Colonic mucosa (tissue), 4 donors: Measurements from ENCODE around the gene ZIK1. TPM values are rescaled to one million over a fixed set of nuclear protein-coding genes. Genes with fewer than 3 reads are reported as not detected.
A peak's percentile ranks its signal among the peaks of the same experiment; 100 is the strongest.

ENCODE experiments used
- DNase-seq: peaks from one replicate; pipeline ENCODE4 v3.0.0-alpha.2; 2020
- H3K27ac ChIP-seq: fragments of 200-600 bp; one replicate; pipeline ENCODE4 v1.8.0; 2021
- H3K27me3 ChIP-seq: fragments of 200-600 bp; one replicate; pipeline ENCODE4 v1.8.0; 2021
- H3K36me3 ChIP-seq: fragments of 200-600 bp; one replicate; pipeline ENCODE4 v1.8.0; 2021
- H3K4me1 ChIP-seq: fragments of 200-600 bp; one replicate; pipeline ENCODE4 v1.8.0; 2021; ENCODE audit warnings: mild to moderate bottlenecking
- H3K4me3 ChIP-seq: fragments of 200-600 bp; one replicate; pipeline ENCODE4 v1.8.0; 2021
- H3K9ac ChIP-seq, 2 donors: one replicate each; pipeline ENCODE4 v1.7.0; 2013; ENCODE audit warnings: control low read depth in 2 of 2, low read depth in 2 of 2, low read length in 2 of 2
- H3K9me3 ChIP-seq: fragments of 200-600 bp; one replicate; pipeline ENCODE4 v1.8.0; 2021
- intact Hi-C: fragments of 100-400 bp; cut with DNase I; formaldehyde crosslinking; loops from one replicate; pipeline ENCODE4 v1.14.1; 2022
- total RNA-seq, 2 donors: library from RNA; stranded (reverse); fragmentation: NEBNext Ultra II Directional in 1 of 2; extraction: Animal tissue kit (Norgen Biotek cat#: 25700) in 1 of 2; gene quantifications; one replicate each; pipeline ENCODE4 v1.2.1, GENCODE V29; 2021
- TF ChIP-seq, protein P1 (sequence below): fragments of 200-600 bp; IDR thresholded peaks from one replicate; pipeline ENCODE4 v1.8.0; 2022; ENCODE audit warnings: antibody characterized with exemption, mild to moderate bottlenecking
- donor health status: healthy.
- donor health status: DM: no; HTN: no; CAD: no.
- donor health status: DM: no; HTN: no; CAD: no.

Gene ZIK1
- total RNA-seq, 2 donors from 2014 or later = 1.3 to 1.8 TPM

DNA sequence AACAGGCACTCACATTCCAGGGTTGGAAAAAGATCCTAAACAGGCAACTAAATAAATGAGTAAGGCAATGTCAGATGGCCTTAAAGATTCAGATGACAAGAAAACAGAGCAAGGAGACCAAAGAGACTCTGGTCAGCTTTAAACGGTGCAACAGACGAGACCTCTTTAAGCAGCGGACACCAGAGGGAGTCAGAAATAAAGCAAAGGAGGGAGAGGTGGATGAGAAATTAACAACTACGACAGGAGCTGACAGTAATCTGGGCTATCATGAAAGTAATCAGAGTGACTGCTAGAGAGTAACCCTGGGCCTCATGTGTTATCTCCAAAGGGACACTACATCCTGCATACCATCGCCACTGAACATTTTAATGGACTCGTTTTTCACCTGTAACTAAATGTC is 25.4 kb upstream of the ZIK1 start:
- Histone ChIP-seq H3K36me3 (no peaks in the 10 kb centered on the region), H3K4me1 (no peaks in the 10 kb centered on the region), H3K4me3 (peak overlapping the region; percentile 83), H3K9me3 (peaks cover 4% of the 10 kb centered on the region), H3K9ac (peak overlapping the region in 1 of 2 donors; percentile 76), H3K27me3 (no peaks in the 10 kb centered on the region), H3K27ac (no peak overlapping the region)
- no peak for DNase-seq
- TF ChIP-seq, protein P1, sequence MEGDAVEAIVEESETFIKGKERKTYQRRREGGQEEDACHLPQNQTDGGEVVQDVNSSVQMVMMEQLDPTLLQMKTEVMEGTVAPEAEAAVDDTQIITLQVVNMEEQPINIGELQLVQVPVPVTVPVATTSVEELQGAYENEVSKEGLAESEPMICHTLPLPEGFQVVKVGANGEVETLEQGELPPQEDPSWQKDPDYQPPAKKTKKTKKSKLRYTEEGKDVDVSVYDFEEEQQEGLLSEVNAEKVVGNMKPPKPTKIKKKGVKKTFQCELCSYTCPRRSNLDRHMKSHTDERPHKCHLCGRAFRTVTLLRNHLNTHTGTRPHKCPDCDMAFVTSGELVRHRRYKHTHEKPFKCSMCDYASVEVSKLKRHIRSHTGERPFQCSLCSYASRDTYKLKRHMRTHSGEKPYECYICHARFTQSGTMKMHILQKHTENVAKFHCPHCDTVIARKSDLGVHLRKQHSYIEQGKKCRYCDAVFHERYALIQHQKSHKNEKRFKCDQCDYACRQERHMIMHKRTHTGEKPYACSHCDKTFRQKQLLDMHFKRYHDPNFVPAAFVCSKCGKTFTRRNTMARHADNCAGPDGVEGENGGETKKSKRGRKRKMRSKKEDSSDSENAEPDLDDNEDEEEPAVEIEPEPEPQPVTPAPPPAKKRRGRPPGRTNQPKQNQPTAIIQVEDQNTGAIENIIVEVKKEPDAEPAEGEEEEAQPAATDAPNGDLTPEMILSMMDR = no peak
- intact Hi-C loops = no loop called here

DNA sequence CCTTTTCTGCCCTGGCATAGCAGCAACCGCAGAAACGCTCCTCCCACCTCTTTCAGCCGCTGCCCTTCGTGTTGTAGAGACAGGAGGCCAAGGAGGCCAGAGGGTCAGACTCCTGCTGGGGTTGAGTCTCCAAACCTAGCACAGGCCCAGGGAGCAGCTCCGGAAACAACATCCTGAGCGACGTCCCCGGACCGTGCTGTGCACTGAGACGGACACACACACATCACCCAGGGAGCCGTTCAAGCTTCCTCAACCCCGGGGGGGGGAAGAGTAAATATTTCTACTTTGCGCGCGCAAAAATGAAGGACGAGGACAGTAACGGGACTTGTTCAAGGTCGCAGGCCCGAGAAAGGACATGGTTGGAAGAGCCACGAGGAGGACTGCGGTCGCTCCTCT is 24.9 kb upstream of the ZIK1 start:
- Histone ChIP-seq H3K9ac (peak overlapping the region; percentile 66 to 76), H3K27ac (no peak overlapping the region), H3K4me3 (peak overlapping the region; percentile 83), H3K36me3 (no peaks in the 10 kb centered on the region), H3K27me3 (no peaks in the 10 kb centered on the region), H3K4me1 (no peaks in the 10 kb centered on the region), H3K9me3 (peaks cover 4% of the 10 kb centered on the region)
- TF ChIP-seq, protein P1 = no peak
- peak; percentile 23 for DNase-seq
- intact Hi-C loops = no loop called here

DNA sequence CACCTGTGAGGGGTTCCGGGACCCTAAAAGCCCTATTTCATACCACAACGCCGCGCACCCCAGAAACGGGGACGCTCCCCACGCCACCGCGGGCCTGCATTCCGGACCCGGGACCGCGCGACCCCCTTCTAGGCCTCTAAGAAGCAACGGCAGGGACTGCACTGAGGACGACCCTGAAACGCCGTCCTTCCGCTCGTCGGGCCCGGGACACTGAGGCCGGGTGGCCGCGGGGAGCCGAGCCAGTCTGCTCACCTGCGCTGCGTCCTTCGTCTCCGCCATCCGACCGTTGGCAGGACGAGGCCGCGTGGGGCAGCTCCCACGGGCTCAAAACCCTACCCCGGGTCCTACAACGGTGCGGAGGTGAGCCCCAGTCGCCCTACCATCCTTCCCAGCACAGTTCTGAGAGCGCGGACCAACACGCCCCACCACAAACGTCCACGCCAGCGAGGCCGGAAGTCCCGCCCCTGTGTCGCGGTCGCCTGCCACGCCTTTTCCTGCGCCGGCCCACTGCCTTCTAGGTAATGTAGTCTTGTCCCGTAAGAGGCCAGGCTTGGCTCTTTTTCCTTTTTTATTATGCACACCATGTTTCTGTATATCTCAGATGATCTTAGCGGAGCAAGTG is 24.4 kb upstream of the ZIK1 start, which contains the start of gene ZNF550:
Gene ZNF550, minus strand, starts transcription at position 460 of the 622 bp plus-strand sequence. Its CDS starts 181 bp downstream, at position 279.
- TF ChIP-seq, protein P1 = no peak
- Histone ChIP-seq H3K27ac (no peak within 1 kb of the TSS), H3K4me3 (peak within 1 kb of the TSS; percentile 83), H3K9me3 (peaks cover 4% of the 10 kb centered on the region), H3K9ac (peak within 1 kb of the TSS; percentile 66 to 76), H3K4me1 (no peaks in the 10 kb centered on the region), H3K27me3 (no peaks in the 10 kb centered on the region), H3K36me3 (no peaks in the 10 kb centered on the region)
- intact Hi-C loops = no loop called here
- DNase-seq = peak; percentile 92

DNA sequence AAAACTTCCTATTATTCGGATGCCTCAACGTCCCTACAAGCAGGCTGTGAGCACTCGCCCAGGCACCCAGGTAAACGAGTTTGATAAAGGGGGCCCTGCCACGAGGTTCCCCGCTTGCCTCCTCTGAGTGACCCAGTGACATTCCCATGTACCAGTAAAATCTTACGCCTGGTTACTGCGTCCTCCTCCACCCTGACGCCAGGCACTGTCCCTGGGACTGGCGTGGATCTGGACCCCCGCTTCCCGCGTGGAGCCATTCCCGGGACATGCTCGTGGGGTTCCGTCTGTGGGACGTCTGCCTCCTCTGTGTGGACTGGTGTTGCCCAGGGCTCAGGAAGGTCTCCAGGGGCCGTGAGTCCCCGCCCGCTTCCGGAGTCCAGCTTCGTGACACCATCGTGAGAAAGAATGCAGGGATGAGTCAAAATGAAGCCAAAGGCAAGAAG is 23.9 kb upstream of the ZIK1 start:
- H3K4me1 ChIP-seq = no peaks in the 10 kb centered on the region
- H3K27me3 ChIP-seq = no peaks in the 10 kb centered on the region
- intact Hi-C loops = no loop called here
- TF ChIP-seq, protein P1 = no peak
- no peak overlapping the region for H3K27ac ChIP-seq
- H3K9ac ChIP-seq = peak overlapping the region in 1 of 2 donors; percentile 76
- peaks cover 4% of the 10 kb centered on the region for H3K9me3 ChIP-seq
- DNase-seq = no peak
- no peaks in the 10 kb centered on the region for H3K36me3 ChIP-seq
- peak overlapping the region; percentile 83 for H3K4me3 ChIP-seq

DNA sequence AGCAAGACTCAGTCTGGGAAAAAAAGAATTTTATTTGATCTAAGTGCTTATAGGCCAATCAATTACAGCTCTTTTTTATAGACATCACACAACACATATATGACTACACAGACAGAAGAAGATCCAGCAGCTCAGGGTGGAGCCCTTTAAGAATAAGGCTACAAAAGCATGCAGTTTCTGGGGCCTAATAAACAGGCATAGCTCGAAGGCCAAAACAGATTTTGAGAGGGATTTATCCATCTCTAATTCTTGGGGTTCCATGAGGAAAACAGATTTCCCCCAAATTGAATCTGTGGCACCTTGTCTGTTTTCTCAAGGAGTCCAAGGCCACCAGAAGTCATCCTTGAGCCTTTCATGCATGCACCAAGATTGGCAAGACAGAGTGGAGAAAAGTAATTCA is 20.4 kb upstream of the ZIK1 start:
- Histone ChIP-seq H3K36me3 (no peaks in the 10 kb centered on the region), H3K9me3 (peaks cover 3% of the 10 kb centered on the region), H3K4me3 (no peak overlapping the region), H3K4me1 (no peaks in the 10 kb centered on the region), H3K27ac (no peak overlapping the region), H3K9ac (no peak overlapping the region), H3K27me3 (no peaks in the 10 kb centered on the region)
- TF ChIP-seq, protein P1 = no peak
- DNase-seq = no peak
- intact Hi-C loops = no loop called here
